ENCODE measurements around the gene GHRHR. TPM values are rescaled to one million over a fixed set of nuclear protein-coding genes. Genes with fewer than 3 reads are reported as not detected.
A peak's percentile ranks its signal among the peaks of the same experiment; 100 is the strongest.

GHRHR gene
- total and polyA plus RNA-seq, 9 of the 15 experiments (the other 6 are each of a cell fraction or from before 2014, with no cell fraction given) = not detected

DNA sequence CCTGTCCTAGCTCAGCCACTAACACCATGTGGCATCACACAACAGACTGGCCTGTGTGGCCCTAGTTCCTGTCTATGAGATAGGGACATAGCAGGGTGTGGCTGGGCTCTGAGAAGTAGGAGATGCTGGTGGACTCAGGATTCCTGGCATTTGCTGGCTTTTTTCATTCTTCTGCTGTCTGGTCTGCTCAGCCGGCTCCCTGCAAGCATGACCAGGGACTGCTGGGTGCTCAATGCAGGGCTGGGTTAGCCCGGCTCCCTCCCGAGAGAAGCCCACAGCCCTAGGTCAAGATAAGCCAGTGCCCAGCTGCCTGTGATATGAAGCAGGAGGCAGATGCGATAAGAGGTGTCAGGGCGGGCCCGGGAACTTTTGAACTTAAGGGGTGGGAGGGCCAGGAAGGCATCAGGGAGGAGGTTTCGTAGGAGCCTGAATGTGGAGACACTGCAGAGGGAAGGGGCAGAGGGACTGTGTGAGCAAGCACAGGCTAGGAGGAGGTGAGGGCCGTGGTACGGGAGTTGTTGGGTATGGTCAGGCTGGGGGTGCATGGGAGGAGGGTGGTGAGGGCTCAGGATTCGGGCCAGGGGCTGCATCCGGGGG, 48.6 kb upstream of the GHRHR start (continued):
- TF ChIP-seq POLR2A (conservative IDR thresholded peaks at IDR 0.05) = no peak; the same call in 1 of the 2 replicates
- TF ChIP-seq ETS2 (tag; IDR thresholded peaks at IDR 0.05; ENCODE audit: borderline replicate concordance, poor library complexity, severe bottlenecking) = no peak
- TF ChIP-seq, protein P1, sequence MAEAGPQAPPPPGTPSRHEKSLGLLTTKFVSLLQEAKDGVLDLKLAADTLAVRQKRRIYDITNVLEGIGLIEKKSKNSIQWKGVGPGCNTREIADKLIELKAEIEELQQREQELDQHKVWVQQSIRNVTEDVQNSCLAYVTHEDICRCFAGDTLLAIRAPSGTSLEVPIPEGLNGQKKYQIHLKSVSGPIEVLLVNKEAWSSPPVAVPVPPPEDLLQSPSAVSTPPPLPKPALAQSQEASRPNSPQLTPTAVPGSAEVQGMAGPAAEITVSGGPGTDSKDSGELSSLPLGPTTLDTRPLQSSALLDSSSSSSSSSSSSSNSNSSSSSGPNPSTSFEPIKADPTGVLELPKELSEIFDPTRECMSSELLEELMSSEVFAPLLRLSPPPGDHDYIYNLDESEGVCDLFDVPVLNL (CRISPR knock-in tag; IDR thresholded peaks at IDR 0.05; ENCODE audit: low read depth) = peak; percentile 96
- TF ChIP-seq ZNF384 (IDR thresholded peaks at IDR 0.05; ENCODE audit: low read depth, low read length) = peak; percentile 39; the same call in 1 of the 2 replicates
- no peak for TF ChIP-seq ZNF224 (CRISPR knock-in tag; IDR thresholded peaks at IDR 0.05)
- TF ChIP-seq FOSL1 (tag; conservative IDR thresholded peaks at IDR 0.05) = peak; percentile 83
- no peak for TF ChIP-seq SNRNP70 (optimal IDR thresholded peaks at IDR 0.05; ENCODE audit: low read depth, low read length)
- no peak for TF ChIP-seq ZNF232 (CRISPR knock-in tag; IDR thresholded peaks at IDR 0.05)
- TF ChIP-seq ZNF77 (CRISPR knock-in tag; IDR thresholded peaks at IDR 0.05) = no peak
- no peak for TF ChIP-seq NFXL1 (CRISPR knock-in tag; IDR thresholded peaks at IDR 0.05)
- TF ChIP-seq ZNF277 (CRISPR knock-in tag; IDR thresholded peaks at IDR 0.05; ENCODE audit: borderline replicate concordance) = no peak
- no peak; the same call in 1 of the 2 replicates for TF ChIP-seq ARID3A (IDR thresholded peaks at IDR 0.05; ENCODE audit: borderline replicate concordance, low read depth, low read length)
- no peak for TF ChIP-seq SAFB (IDR thresholded peaks at IDR 0.05; ENCODE audit: borderline replicate concordance, low read depth, low read length)
- peak; percentile 97 for TF ChIP-seq TAL1 (IDR thresholded peaks at IDR 0.05)
- TF ChIP-seq NR4A1 (CRISPR knock-in tag; IDR thresholded peaks at IDR 0.05) = no peak; the same call in 1 of the 2 replicates
- no peak for TF ChIP-seq NR4A1 (tag; IDR thresholded peaks at IDR 0.05)
- TF ChIP-seq ZNF644 (tag; IDR thresholded peaks at IDR 0.05; ENCODE audit: low read depth) = peak; percentile 92
- TF ChIP-seq ZNF311 (CRISPR knock-in tag; IDR thresholded peaks at IDR 0.05) = no peak
- TF ChIP-seq YBX1 (IDR thresholded peaks at IDR 0.05) = no peak
- TF ChIP-seq PRPF4 (IDR thresholded peaks at IDR 0.05; ENCODE audit: insufficient read depth, low read depth, low read length, poor library complexity, severe bottlenecking) = no peak
- TF ChIP-seq SMC3 (conservative IDR thresholded peaks at IDR 0.05; ENCODE audit: insufficient read depth, low read depth, low read length) = no peak
- TF ChIP-seq ZC3H4 (CRISPR knock-in tag; IDR thresholded peaks at IDR 0.05; ENCODE audit: borderline replicate concordance) = no peak
- TF ChIP-seq SPI1 (IDR thresholded peaks at IDR 0.05; ENCODE audit: borderline replicate concordance, low read depth, low read length) = no peak
- peak in 1 of 2 experiments; percentile 92; a peak in 2 of 4 replicates for TF ChIP-seq HDAC1 (IDR thresholded peaks at IDR 0.05)
- 0 out of 2 replicates have a peak, but pooled peaks have one; percentile 13 for TF ChIP-seq BCL6 (CRISPR knock-in tag; IDR thresholded peaks at IDR 0.05)
- peak; percentile 42 for TF ChIP-seq MEIS2 (IDR thresholded peaks at IDR 0.05; ENCODE audit: partially characterized antibody)
- TF ChIP-seq KDM1A (IDR thresholded peaks at IDR 0.05) = peak; percentile 87 to 88
- no peak for TF ChIP-seq MTF1 (CRISPR knock-in tag; IDR thresholded peaks at IDR 0.05; ENCODE audit: borderline replicate concordance)

Data from K562 (cell line).